Lung (tissue), 12 donors: ENCODE measurements around the gene TBC1D22B. TPM values are rescaled to one million over a fixed set of nuclear protein-coding genes. Genes with fewer than 3 reads are reported as not detected.

Experiments
- ATAC-seq: fragments of 200-7000 bp; cut with Tn5 transposase; one replicate; pipeline ENCODE4 v1.9.1; 2020; ENCODE audit warnings: moderate number of reproducible peaks; ENCODE audit not compliant: insufficient read depth, low FRiP score
- DNase-seq, 3 donors: peaks; one replicate each; pipeline ENCODE4 v3.0.0-alpha.2; 2013 to 2017
- H3K27ac ChIP-seq, 2 donors: one replicate each; pipeline ENCODE4 v1.5.1; 2013; ENCODE audit warnings: mild to moderate bottlenecking in 2 of 2, moderate library complexity in 2 of 2, control low read depth in 1 of 2, inconsistent platforms in 1 of 2, low read depth in 1 of 2, low read length in 1 of 2
- H3K27me3 ChIP-seq, 3 donors: one replicate each; pipeline ENCODE4 v1.5.1; 2013; ENCODE audit warnings: low read length in 2 of 3; ENCODE audit not compliant: control insufficient read depth in 3 of 3, insufficient read depth in 3 of 3
- H3K36me3 ChIP-seq, 4 donors: one replicate each; pipeline ENCODE4 v1.5.1; 2013; ENCODE audit warnings: low read length in 4 of 4, mild to moderate bottlenecking in 1 of 4, moderate library complexity in 1 of 4; ENCODE audit not compliant: control insufficient read depth in 4 of 4, insufficient read depth in 4 of 4
- H3K4me1 ChIP-seq, 5 donors: one replicate each; pipeline ENCODE4 v1.5.1; 2013; ENCODE audit warnings: low read length in 5 of 5, mild to moderate bottlenecking in 2 of 5, moderate library complexity in 1 of 5; ENCODE audit not compliant: control insufficient read depth in 5 of 5, insufficient read depth in 5 of 5
- H3K4me3 ChIP-seq: one replicate; pipeline ENCODE4 v1.5.1; 2013; ENCODE audit warnings: mild to moderate bottlenecking, control low read depth, moderate library complexity
- H3K9ac ChIP-seq, 2 donors: one replicate each; pipeline ENCODE4 v1.5.1; 2013; ENCODE audit warnings: low read length in 2 of 2, control low read depth in 1 of 2; ENCODE audit not compliant: insufficient read depth in 1 of 2
- H3K9me3 ChIP-seq, 4 donors: one replicate each; pipeline ENCODE4 v1.5.1; 2013; ENCODE audit warnings: low read length in 3 of 4, mild to moderate bottlenecking in 1 of 4, moderate library complexity in 1 of 4; ENCODE audit not compliant: control insufficient read depth in 4 of 4, insufficient read depth in 3 of 4
- WGBS, 2 donors: extraction: QIAGEN DNeasy Blood & Tissue Kit; methylation state at CpG; one replicate each; pipeline ENCODE4 v1.1.7; 2013; 5-methylcytosine and 5-hydroxymethylcytosine counted together
- polyA plus RNA-seq, 2 donors: library from polyadenylated mRNA; stranded (reverse); fragments of 200-250 nt; gene quantifications; one replicate each; pipeline ENCODE4 v1.2.1, GENCODE V29; 2013
- total RNA-seq, 2 donors: library from RNA; depleted of rRNA in 1 of 2; stranded (reverse); fragments of >200 nt in 1 of 2; gene quantifications; one replicate each; pipeline ENCODE4 v1.2.1, GENCODE V29; 2014 to 2021
- TF ChIP-seq, protein P1 (sequence below): IDR thresholded peaks from 2 replicates; pipeline ENCODE4 v1.5.1; 2012; ENCODE audit warnings: mild to moderate bottlenecking; ENCODE audit errors: control extremely low read depth, extremely low read depth
- donor health status: control.
- donor health status: control.
- donor health status: Bipolar disorder and iron deficiency.
- donor health status: healthy.
- donor health status: DM: yes; HTN: yes; CAD: no.

The TBC1D22B gene
- total and polyA plus RNA-seq, 4 donors = 6.8 to 9.7 (median 8.8) TPM

DNA sequence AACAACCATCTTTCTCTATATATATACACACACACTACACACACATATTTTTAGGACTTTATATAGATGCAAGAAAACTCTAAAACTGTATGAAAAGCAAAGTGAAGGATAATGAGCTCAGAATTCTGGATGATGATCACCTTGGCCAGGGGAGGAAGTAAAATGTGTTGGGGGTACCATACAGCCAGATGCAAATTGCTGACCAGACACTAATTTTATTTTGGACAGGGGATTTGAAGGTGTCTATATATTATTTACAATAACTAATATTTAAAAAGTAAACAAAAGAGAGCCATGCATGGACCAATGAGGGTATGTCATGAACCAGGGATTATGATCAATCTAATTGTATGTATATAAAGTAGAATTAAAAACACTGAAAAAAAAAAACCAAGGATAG, 19.8 kb upstream of the TBC1D22B start:
- no peaks in the 10 kb centered on the region for H3K36me3 ChIP-seq
- no peaks in the 10 kb centered on the region for H3K9me3 ChIP-seq
- no peaks in the 10 kb centered on the region for H3K27me3 ChIP-seq
- no peak overlapping the region for H3K9ac ChIP-seq
- no peak for DNase-seq
- no peak overlapping the region for H3K27ac ChIP-seq
- TF ChIP-seq, protein P1, sequence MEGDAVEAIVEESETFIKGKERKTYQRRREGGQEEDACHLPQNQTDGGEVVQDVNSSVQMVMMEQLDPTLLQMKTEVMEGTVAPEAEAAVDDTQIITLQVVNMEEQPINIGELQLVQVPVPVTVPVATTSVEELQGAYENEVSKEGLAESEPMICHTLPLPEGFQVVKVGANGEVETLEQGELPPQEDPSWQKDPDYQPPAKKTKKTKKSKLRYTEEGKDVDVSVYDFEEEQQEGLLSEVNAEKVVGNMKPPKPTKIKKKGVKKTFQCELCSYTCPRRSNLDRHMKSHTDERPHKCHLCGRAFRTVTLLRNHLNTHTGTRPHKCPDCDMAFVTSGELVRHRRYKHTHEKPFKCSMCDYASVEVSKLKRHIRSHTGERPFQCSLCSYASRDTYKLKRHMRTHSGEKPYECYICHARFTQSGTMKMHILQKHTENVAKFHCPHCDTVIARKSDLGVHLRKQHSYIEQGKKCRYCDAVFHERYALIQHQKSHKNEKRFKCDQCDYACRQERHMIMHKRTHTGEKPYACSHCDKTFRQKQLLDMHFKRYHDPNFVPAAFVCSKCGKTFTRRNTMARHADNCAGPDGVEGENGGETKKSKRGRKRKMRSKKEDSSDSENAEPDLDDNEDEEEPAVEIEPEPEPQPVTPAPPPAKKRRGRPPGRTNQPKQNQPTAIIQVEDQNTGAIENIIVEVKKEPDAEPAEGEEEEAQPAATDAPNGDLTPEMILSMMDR = no peak
- H3K4me3 ChIP-seq = no peak overlapping the region
- H3K4me1 ChIP-seq = peaks cover 4 to 17% (median 13%) of the 10 kb centered on the region in 5 donors
- no peak for ATAC-seq

DNA sequence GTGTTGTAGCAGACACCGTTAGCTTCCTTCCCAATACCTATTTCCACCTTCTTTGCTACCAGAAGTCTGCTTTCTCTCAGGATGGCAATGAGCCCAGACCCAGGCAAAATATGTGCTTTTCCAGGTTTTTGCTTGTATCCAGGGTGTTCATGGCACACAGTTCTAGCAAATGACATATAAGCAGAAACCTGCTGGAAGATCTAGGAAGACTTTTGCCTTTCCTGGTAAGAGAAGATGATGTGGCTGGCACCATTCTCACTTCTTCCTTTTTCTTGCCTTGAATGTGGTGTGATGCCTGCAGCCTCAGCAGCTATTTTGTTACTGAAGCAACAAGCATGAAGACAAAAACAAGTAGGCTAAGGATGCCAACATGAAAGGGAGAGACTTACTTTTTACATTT, 19.2 kb upstream of the TBC1D22B start:
- Histone ChIP-seq H3K9ac (no peak overlapping the region), H3K4me3 (no peak overlapping the region), H3K36me3 (no peaks in the 10 kb centered on the region), H3K4me1 (peaks cover 4 to 23% (median 13%) of the 10 kb centered on the region in 5 donors), H3K27me3 (no peaks in the 10 kb centered on the region), H3K9me3 (no peaks in the 10 kb centered on the region), H3K27ac (no peak overlapping the region)
- TF ChIP-seq, protein P1 = no peak
- 64 to 77% methylated on average over 1 of the region's 1 CpG for WGBS, 2 donors
- no peak for ATAC-seq
- peak in 1 of 3 donors; percentile 26 for DNase-seq

DNA sequence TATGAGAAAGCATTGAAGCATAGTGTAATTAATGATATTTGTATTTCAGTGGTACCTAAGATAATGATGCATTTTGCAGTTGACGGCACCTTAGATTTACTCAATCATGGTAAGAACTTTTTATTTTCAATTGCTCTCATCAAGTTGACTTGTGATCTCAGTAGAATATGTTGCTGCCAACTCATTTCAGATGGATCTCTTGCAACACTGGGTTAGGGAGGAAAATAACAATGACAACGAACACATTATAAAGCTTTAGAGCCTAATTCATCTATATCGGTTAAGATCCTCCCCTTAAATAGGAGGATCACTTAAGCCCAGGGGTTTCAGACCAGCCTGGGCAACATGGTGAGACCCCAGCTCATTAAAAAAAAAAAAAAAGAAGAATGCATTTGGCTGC, 18.0 kb upstream of the TBC1D22B start:
- no peak overlapping the region for H3K4me3 ChIP-seq
- H3K4me1 ChIP-seq = peaks cover 7 to 34% (median 22%) of the 10 kb centered on the region in 5 donors
- H3K36me3 ChIP-seq = no peaks in the 10 kb centered on the region
- peak in 2 of 3 donors; percentile 74 to 82 for DNase-seq
- TF ChIP-seq, protein P1 = no peak
- no peak overlapping the region for H3K9ac ChIP-seq
- no peak for ATAC-seq
- H3K27ac ChIP-seq = peak overlapping the region in 1 of 2 donors; percentile 88
- no peaks in the 10 kb centered on the region for H3K27me3 ChIP-seq
- no peaks in the 10 kb centered on the region for H3K9me3 ChIP-seq
- WGBS, 2 donors = 70 to 80% methylated on average over 3 of the region's 3 CpGs
